IPS-18c (cell line): Measurements from ENCODE around the gene SPON1.

Source experiments
- H3K4me3 ChIP-seq: 2 replicates; pipeline ENCODE4 v1.7.0; 2013; ENCODE audit warnings: low read depth, mild to moderate bottlenecking, low read length, moderate library complexity; ENCODE audit not compliant: insufficient read depth
- H3K9me3 ChIP-seq: one replicate; pipeline ENCODE4 v1.6.1; 2013; ENCODE audit warnings: mild to moderate bottlenecking, low read length, moderate library complexity; ENCODE audit not compliant: control insufficient read depth, insufficient read depth

SPON1 gene

GRCh38 chr11:13939961-13940906 is 22.3 kb upstream of the SPON1 start:
- Histone ChIP-seq H3K9me3 (peaks cover 7% of the 10 kb centered on the region), H3K4me3 (no peak overlapping the region)

DNA sequence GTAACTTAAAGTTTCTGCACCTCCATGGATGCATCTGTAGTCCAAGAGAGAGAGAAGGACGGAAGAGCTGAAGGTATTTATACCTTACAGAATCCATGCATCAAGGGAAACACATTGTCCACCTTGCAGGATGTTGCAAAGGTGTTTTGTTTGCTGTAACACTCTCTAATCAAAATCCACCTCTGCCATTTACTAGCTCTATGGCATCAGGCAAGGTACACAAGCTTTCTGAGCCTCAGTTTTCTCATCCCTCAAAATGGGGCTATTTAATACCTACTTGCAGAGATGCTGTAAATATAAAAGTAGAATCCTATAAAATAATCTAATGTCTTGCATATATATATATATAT is 21.6 kb upstream of the SPON1 start:
- peaks cover 7% of the 10 kb centered on the region for H3K9me3 ChIP-seq
- H3K4me3 ChIP-seq = no peak overlapping the region

GRCh38 chr11:13941775-13942174 is 20.7 kb upstream of the SPON1 start:
- Histone ChIP-seq H3K4me3 (no peak overlapping the region), H3K9me3 (peaks cover 7% of the 10 kb centered on the region)

- Histone ChIP-seq H3K4me3 (no peak overlapping the region), H3K9me3 (peaks cover 7% of the 10 kb centered on the region)
These were observed 20.1 kb upstream of the SPON1 start for GRCh38 chr11:13942378-13942777.

GRCh38 chr11:13942971-13943381 is 19.5 kb upstream of the SPON1 start:
- no peak overlapping the region for H3K4me3 ChIP-seq
- peaks cover 7% of the 10 kb centered on the region for H3K9me3 ChIP-seq

- peaks cover 6% of the 10 kb centered on the region for H3K9me3 ChIP-seq
These were observed 18.5 kb upstream of the SPON1 start for GRCh38 chr11:13944016-13944415.

GRCh38 chr11:13944911-13945425 is 17.6 kb upstream of the SPON1 start:
- Histone ChIP-seq H3K9me3 (peaks cover 2% of the 10 kb centered on the region), H3K4me3 (no peak overlapping the region)

More at GRCh38 chr11:13944016-13944415, 18.5 kb upstream of the SPON1 start:
- no peak overlapping the region for H3K4me3 ChIP-seq

- no peaks in the 10 kb centered on the region for H3K9me3 ChIP-seq
- no peak overlapping the region for H3K4me3 ChIP-seq
These were observed 15.1 kb upstream of the SPON1 start for GRCh38 chr11:13947379-13947778.

DNA sequence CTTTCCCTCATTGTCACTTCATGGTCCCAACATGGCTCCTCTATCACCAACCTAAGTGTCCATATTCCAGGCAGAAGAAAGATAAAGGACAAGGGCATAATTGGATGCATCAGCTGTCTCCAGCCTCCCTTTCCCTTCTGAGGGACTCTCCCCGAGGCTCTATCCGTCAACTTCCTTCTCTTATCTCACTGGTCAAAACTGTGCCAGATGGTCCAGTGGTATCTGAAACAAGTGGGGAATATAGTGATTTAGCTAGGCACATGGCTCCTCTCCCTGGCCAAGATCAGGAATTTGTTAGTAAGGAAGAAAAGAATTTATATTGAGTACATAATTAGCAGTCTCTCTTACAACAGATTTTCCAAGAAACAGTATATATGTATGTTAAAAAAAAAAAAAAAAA is 12.6 kb upstream of the SPON1 start:
- H3K4me3 ChIP-seq = no peak overlapping the region
- H3K9me3 ChIP-seq = no peaks in the 10 kb centered on the region

GRCh38 chr11:13952221-13952620 is 10.3 kb upstream of the SPON1 start:
- no peak overlapping the region for H3K4me3 ChIP-seq
- no peaks in the 10 kb centered on the region for H3K9me3 ChIP-seq

- Histone ChIP-seq H3K9me3 (no peaks in the 10 kb centered on the region), H3K4me3 (no peak overlapping the region)
These were observed 9.9 kb upstream of the SPON1 start for GRCh38 chr11:13952668-13953067.

DNA sequence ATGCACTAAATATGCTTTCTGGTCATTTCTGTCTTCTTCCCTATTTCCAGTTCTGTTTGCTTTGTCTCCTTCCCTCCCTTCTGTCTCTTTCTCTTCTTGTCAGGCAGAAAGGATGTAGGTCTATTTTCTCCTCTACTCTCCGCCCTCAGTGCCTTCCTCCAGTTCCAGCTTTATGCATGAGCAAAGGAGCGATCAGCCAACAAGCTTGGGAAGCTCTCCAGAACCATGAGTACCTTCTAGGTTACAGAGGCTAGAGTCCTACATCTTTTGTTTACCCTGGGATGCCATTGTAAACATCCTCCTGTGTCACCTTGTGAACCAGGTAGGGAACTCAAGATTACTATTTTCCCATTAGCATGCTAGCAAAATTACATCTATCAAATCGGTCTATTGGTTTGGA is 7.9 kb upstream of the SPON1 start:
- no peak overlapping the region for H3K4me3 ChIP-seq
- H3K9me3 ChIP-seq = no peaks in the 10 kb centered on the region

GRCh38 chr11:13955971-13956421 is 6.5 kb upstream of the SPON1 start:
- Histone ChIP-seq H3K9me3 (no peaks in the 10 kb centered on the region), H3K4me3 (no peak overlapping the region)

- Histone ChIP-seq H3K9me3 (no peaks in the 10 kb centered on the region), H3K4me3 (no peak overlapping the region)
These were observed 5.5 kb upstream of the SPON1 start for GRCh38 chr11:13956988-13957387.

GRCh38 chr11:13958641-13959400 is 3.7 kb upstream of the SPON1 start:
- Histone ChIP-seq H3K9me3 (no peaks in the 10 kb centered on the region), H3K4me3 (no peak overlapping the region)

GRCh38 chr11:13962198-13962561 is 343 bp upstream of the SPON1 start:
- H3K9me3 ChIP-seq = no peaks in the 10 kb centered on the region
- H3K4me3 ChIP-seq = peak overlapping the region; percentile 50

- peak overlapping the region; percentile 50 for H3K4me3 ChIP-seq
- no peaks in the 10 kb centered on the region for H3K9me3 ChIP-seq
These were observed 836 bp downstream of the SPON1 start for GRCh38 chr11:13963169-13963948.
